Glutamatergic neuron (in vitro differentiated cells): ENCODE data around the gene ADAMTS9. TPM values are rescaled to one million over a fixed set of nuclear protein-coding genes. Genes with fewer than 3 reads are reported as not detected.

ENCODE experiments used
- DNase-seq: peaks from one replicate; pipeline ENCODE4 v3.0.0; 2022
- H3K27ac Mint-ChIP-seq: one replicate; pipeline ENCODE4 v1.8.0; 2020; ENCODE audit warnings: mild to moderate bottlenecking, mixed read lengths, inconsistent platforms; ENCODE audit not compliant: unreplicated experiment
- H3K27me3 Mint-ChIP-seq: one replicate; pipeline ENCODE4 v1.8.0; 2020; ENCODE audit warnings: mild to moderate bottlenecking, moderate library complexity, mixed read lengths, inconsistent platforms; ENCODE audit not compliant: unreplicated experiment
- H3K36me3 Mint-ChIP-seq: one replicate; pipeline ENCODE4 v1.8.0; 2020; ENCODE audit warnings: mild to moderate bottlenecking, mixed read lengths, inconsistent platforms; ENCODE audit not compliant: unreplicated experiment
- H3K4me1 Mint-ChIP-seq: one replicate; pipeline ENCODE4 v1.8.0; 2020; ENCODE audit warnings: mild to moderate bottlenecking, low read depth, mixed read lengths, inconsistent platforms; ENCODE audit not compliant: unreplicated experiment
- H3K4me3 Mint-ChIP-seq: one replicate; pipeline ENCODE4 v1.8.0; 2020; ENCODE audit warnings: mild to moderate bottlenecking, mixed read lengths, inconsistent platforms; ENCODE audit not compliant: unreplicated experiment
- H3K9me3 Mint-ChIP-seq: one replicate; pipeline ENCODE4 v1.8.0; 2020; ENCODE audit warnings: mild to moderate bottlenecking, moderate library complexity, mixed read lengths, inconsistent platforms; ENCODE audit not compliant: unreplicated experiment
- total RNA-seq: library from RNA; stranded (reverse); fragmentation: NEBNext Ultra II Directional; extraction: Animal tissue kit (Norgen Biotek cat#: 25700); gene quantifications from one replicate; pipeline ENCODE4 v1.2.1, GENCODE V29; 2021; ENCODE audit not compliant: unreplicated experiment
- TF ChIP-seq, protein P1 (sequence below): fragments of 200-600 bp; sonication (generic); IDR thresholded peaks from one replicate; pipeline ENCODE4 v1.5.0; 2021; ENCODE audit not compliant: partially characterized antibody, unreplicated experiment

Gene ADAMTS9
- total RNA-seq, 1 donor from 2014 or later, result 2.3 TPM

DNA sequence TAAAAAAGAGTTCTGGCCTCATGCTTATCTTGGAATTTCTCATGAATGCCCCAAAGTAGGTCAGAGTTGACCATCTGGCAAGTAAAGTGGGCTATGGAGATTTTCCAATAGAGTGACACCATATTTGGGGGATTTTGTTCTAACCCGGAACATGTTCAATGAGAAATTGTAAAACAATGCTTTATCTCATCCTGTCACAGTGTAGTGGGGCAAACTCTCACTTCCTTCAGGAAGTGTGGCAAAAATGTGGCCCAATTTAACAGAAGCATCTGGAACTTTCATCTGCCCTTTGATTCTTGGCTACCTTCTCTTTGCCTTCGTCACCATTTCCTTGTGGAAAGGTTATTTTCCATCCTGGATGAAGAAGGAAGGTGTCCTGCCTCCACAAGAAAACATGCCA, 70.8 kb downstream of the ADAMTS9 start:
- H3K4me1 Mint-ChIP-seq, result peaks cover 14% of the 10 kb centered on the region
- H3K27ac Mint-ChIP-seq, result no peak overlapping the region
- TF ChIP-seq, protein P1, sequence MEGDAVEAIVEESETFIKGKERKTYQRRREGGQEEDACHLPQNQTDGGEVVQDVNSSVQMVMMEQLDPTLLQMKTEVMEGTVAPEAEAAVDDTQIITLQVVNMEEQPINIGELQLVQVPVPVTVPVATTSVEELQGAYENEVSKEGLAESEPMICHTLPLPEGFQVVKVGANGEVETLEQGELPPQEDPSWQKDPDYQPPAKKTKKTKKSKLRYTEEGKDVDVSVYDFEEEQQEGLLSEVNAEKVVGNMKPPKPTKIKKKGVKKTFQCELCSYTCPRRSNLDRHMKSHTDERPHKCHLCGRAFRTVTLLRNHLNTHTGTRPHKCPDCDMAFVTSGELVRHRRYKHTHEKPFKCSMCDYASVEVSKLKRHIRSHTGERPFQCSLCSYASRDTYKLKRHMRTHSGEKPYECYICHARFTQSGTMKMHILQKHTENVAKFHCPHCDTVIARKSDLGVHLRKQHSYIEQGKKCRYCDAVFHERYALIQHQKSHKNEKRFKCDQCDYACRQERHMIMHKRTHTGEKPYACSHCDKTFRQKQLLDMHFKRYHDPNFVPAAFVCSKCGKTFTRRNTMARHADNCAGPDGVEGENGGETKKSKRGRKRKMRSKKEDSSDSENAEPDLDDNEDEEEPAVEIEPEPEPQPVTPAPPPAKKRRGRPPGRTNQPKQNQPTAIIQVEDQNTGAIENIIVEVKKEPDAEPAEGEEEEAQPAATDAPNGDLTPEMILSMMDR, result no peak
- H3K27me3 Mint-ChIP-seq, result no peaks in the 10 kb centered on the region
- H3K36me3 Mint-ChIP-seq, result no peaks in the 10 kb centered on the region
- DNase-seq, result no peak
- H3K4me3 Mint-ChIP-seq, result no peak overlapping the region
- H3K9me3 Mint-ChIP-seq, result peaks cover 3% of the 10 kb centered on the region

DNA sequence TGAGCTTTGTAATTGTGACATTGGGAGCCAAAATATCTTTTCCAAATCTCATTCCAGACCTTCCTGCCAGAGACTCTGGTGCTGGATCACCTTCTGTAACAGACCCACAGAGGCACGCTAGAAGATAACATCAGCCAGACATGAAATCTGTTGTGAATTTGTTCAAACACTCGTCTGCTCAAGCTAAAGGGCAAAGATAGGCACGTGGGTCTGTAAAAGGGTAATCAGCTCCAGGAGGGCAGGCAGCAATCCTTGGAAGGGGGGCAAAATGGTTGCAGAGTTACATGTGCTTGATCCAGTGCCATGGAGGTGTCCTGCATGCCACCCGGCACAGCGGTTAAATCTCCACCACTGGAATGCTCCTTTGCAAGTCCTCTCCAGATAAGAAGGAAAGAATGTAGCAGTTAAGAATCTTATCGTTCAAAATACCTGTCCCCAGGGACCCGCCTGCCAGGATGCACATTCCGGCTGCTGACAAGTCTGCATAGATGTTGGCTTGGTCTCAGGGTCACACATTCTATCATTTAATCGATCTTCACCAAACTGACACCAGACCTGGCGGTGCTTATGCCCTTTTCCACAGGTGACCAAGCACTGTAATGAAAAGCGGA, 74.8 kb downstream of the ADAMTS9 start:
- peaks cover 3% of the 10 kb centered on the region for H3K9me3 Mint-ChIP-seq
- DNase-seq, result peak; percentile 16
- H3K4me3 Mint-ChIP-seq, result no peak overlapping the region
- no peak overlapping the region for H3K27ac Mint-ChIP-seq
- H3K36me3 Mint-ChIP-seq, result no peaks in the 10 kb centered on the region
- peaks cover 14% of the 10 kb centered on the region for H3K4me1 Mint-ChIP-seq
- TF ChIP-seq, protein P1, result no peak
- peaks cover 2% of the 10 kb centered on the region for H3K27me3 Mint-ChIP-seq

DNA sequence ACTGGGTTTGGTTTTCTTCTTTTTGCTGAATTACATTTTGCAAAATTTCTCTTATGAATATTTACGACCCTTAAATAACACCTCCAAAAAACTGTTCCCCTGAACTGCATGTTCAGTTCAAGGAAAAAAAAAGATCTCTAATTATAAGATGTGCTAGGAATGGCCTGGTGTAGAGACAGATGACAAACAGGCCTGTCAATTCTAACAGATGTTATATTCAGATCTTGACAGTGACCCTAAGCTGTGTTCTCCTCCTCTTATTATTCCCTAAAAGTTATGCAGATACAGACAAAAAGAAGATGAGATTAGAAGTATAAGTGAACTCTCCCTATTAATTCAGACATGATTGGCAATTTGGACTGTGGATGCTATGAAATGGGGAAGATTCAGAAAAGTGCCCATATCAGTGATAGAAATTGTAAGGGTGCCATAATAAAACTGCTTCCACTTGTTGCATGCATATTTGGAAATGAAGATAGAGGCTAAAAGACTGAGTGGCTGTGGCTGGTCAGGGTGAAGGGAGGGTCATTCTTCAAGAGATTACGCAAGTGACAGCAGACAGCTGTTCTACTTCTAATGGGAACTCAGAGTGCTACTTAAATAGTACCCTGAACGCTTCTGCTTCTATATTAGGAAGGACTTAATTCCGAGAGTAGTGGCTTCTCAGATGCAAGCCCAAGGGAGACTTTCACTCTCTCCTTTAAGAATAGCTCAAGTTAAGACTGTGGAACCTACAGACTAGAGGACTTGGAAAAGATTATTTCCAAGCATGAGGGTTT, 75.5 kb downstream of the ADAMTS9 start:
- Mint-ChIP-seq H3K36me3 (no peaks in the 10 kb centered on the region), H3K4me3 (peak overlapping the region; percentile 7), H3K27ac (peak overlapping the region; percentile 9), H3K27me3 (peaks cover 2% of the 10 kb centered on the region), H3K9me3 (peaks cover 3% of the 10 kb centered on the region), H3K4me1 (peaks cover 14% of the 10 kb centered on the region)
- TF ChIP-seq, protein P1, result no peak
- no peak for DNase-seq

DNA sequence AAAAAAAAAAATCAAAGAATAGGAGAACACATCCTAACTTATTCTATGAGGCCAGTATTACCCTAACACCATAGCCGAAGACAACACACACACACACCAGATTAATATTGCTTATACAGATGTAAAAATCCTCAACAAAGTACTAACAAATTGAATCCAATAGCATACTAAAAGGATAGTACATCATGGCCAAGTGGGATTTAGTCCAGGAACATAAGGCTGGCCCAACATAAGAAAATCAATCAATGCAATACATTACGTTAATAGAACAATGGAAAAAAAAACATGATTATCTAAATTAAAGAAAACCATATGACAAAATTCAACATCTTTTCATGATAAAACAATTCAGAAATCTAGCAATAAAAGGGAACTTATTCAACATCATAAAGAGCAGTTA, 79.1 kb downstream of the ADAMTS9 start:
- H3K36me3 Mint-ChIP-seq, result no peaks in the 10 kb centered on the region
- H3K27me3 Mint-ChIP-seq, result peaks cover 4% of the 10 kb centered on the region
- TF ChIP-seq, protein P1, result no peak
- H3K27ac Mint-ChIP-seq, result no peak overlapping the region
- no peak for DNase-seq
- H3K9me3 Mint-ChIP-seq, result peaks cover 1% of the 10 kb centered on the region
- no peak overlapping the region for H3K4me3 Mint-ChIP-seq
- H3K4me1 Mint-ChIP-seq, result peaks cover 13% of the 10 kb centered on the region

DNA sequence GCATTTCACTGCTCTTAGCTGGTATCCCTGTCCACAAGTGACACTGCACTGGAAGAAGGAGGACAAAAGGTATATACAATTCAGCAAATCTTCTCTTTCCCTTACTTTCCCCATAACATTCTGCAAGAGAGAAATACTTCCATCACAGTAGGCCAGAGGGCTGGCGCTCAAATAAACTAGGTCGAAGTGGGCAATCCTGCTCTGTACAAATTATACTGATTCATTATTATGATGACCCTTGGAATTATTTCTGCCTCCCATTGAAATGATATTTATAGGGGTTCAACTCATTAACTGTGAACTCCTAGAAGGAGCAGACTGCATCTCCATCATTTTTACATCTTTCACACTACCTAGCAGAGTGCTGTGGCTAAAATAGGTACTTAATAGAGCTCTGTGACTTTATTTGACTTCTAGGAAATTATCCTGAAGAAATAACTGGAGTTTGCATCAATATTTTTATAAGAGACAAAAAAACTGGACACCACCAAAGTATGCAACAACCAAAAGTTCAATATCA, 80.7 kb downstream of the ADAMTS9 start:
- DNase-seq, result no peak
- Mint-ChIP-seq H3K4me1 (peaks cover under 1% of the 10 kb centered on the region), H3K27ac (no peak overlapping the region), H3K36me3 (no peaks in the 10 kb centered on the region), H3K27me3 (peaks cover 4% of the 10 kb centered on the region), H3K9me3 (no peaks in the 10 kb centered on the region), H3K4me3 (no peak overlapping the region)
- TF ChIP-seq, protein P1, result no peak
